HG02840 (cell line): Measurements from ENCODE around the gene IFNGR1.
A peak's percentile ranks its signal among the peaks of the same experiment; 100 is the strongest.
"Not testable (repeated sequence)": the region's sequence is repeated elsewhere in the genome, so short reads cannot be mapped to it uniquely, and the experiment has no call there.

Experiments
- ATAC-seq: cut with Tn5 transposase; IDR thresholded peaks from one replicate; pipeline ENCODE4 v1.9.1; 2021; ENCODE audit warnings: mild to moderate bottlenecking, moderate library complexity, moderate number of reproducible peaks; ENCODE audit not compliant: unreplicated experiment, low FRiP score

IFNGR1 gene

DNA sequence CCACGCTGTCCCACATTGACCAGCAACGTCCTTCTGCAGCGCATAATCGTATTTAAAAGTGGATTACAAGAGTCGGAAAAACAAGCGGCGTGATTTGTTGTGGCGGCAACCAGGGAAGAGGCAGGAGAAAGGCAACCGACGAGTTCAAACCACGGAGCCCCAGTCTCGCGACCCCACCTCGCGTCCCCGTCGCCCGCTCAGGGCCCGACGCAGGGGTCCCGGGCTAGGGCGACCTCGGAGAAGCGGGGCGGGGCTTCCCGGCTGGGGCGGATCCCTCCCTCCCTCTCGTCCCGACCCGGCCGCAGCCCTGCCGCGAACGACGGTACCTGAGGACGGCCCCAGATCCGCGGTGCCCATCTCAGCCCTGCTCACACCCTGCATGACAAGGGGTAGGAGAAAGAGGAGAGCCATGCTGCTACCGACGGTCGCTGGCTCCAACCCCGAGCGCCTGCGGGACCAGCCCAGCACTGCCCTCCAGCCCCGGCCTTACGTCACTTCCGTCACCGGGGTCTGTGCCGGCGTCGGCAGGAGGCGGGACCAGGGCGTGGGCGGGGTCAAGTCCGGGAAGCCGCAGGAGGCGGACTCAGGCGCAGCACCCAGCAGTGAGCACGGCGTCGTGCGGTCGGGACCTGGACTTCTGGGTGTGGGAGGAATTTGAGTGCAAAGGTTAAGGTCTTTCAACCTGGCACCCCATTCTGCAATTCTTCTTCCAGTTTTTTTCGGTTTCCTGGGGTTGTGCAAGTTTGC lies at the start of gene IFNGR1:
Gene IFNGR1, minus strand, starts transcription at position 469 of the 747 bp plus-strand sequence. Its CDS starts 58 bp downstream, at position 411.
- ATAC-seq: peak; percentile 95

DNA sequence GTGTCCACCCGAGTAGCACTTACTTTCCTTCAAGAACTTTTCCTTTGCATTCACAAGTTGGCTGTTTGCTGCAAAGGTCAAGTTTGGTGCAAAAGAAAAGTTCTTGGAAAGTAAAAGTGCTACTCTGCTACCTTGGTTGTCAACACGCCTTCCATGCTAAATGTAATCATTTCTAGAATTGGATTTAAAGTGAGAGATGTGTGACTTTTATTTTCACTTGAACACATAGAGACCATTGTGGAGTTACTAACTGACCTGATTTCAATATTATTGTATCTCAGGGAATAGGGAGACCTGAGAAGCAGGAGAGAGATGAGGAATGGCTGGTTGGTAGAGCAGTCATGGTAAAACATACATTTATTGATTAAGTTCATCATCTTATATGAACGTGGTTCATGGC lies 49.7 kb upstream of the IFNGR1 start:
- ATAC-seq: no peak

DNA sequence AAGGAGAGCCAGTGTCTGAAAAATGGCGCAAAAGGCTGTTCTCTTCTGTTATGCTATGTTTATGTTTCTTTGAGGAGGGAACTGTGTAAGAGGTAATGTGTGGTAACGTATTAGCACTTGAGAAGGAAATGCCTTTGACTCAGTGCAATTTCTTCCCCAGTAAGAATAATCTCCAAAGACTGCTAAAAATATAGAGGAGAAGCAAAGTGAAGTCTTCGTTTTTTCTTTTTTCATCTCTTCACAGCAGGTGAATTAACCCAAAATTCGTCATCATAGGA lies 47.1 kb upstream of the IFNGR1 start:
- ATAC-seq: no peak

DNA sequence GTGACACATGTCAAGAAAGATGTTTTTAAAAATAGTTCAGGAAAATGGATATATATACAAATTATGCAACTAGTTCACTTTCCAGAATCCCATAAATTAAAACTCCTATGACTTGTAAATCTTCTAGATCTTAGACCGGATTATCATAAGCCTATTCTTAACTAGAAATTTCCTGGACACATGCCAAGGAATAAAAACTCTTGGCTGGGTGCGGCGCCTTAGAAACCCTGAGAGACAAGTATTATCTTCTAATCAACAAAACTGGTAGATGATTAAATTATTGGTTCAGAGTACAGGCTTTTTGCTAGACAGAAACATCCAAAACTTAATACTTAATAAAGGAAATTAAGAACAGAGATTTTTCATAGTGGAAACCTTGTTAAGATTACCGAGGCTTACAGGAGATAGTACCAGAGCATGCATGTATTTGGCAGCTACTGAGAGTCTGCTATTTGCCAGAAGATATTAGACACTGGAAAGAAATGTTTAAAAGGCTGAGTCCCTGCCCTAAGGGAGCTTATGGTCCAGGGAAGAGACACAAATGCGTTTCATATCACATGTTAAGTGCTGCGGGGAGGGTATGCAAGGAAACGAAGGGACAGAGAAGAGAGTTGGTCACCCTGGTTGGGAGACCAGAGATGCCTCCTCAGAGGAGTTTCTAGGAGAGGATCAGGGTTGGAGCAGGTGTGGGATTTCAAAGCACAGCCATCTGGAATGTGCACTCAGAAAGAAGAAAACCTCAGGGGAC lies 46.5 kb upstream of the IFNGR1 start:
- no peak for ATAC-seq

DNA sequence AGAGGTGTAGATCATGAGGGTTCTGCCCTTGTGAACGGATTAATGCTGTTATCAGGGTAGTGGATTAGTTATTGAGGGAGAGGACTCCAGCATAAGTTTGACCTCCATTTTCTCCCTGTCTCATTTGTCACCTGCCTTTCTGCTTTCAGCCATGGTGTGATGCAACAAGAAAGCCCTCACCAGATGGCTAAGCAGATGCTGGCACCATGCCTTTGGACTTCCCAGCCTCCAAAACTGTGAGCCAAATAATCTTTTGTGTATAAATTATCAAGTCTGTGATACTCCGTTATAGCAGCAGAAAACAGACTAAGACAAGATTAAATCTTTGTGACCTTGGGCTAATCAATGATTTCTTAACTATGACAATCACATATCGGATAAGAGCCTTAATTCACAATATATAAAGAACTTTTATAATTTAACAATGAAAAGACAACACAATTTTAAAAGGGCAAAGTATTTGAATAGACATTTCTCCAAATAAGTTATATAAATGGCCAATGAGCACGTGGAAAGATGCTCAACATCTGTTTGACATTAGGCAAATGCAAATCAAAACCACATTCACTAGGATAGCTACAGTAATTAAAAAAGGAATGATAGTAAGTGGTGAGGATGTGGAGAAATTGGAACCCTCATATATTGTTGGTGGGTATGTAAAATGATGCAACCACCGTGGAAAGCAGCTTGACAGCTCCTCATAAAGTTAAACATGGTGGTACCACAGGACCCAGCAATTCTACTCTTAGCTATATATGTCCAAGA lies 45.3 kb upstream of the IFNGR1 start:
- no peak for ATAC-seq

DNA sequence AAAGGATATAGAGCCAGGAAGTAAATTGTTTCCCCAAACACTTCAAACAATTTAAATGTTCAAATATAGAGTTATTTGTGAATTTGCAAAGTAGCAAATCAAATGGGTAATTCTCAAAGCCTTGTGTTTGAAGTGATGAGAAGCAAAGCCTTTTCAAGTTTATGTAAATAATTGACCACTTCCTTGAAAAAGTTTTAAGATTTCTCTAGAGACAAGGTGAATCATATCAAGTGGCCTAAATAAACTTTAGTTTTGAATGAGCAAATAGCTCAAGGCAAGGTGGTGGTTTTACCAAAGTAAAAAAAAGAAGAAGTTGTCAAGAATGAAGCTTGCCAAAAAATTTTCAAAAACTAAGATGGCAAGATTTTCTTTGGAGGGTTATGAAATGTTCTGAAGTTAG lies 42.6 kb upstream of the IFNGR1 start:
- ATAC-seq: peak; percentile 70

DNA sequence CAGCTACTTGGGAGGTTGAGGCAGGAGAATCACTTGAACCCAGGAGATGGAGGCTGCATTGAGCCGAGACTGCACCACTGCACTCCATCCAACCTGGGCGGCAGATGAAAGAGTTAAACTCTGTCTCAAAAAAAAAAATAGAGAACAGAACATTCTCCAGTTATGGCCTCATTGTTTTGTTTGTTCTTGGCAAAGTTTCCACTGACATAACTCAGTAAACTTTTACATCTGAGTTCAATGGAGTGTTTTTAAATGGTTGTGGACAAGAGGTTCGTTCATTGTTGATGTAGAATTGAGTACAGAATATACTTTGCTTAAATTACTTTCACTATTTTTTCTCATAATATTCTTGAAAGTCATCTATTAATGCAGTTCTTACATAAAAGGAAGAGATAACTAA lies 42.2 kb upstream of the IFNGR1 start:
- ATAC-seq: peak; percentile 4

DNA sequence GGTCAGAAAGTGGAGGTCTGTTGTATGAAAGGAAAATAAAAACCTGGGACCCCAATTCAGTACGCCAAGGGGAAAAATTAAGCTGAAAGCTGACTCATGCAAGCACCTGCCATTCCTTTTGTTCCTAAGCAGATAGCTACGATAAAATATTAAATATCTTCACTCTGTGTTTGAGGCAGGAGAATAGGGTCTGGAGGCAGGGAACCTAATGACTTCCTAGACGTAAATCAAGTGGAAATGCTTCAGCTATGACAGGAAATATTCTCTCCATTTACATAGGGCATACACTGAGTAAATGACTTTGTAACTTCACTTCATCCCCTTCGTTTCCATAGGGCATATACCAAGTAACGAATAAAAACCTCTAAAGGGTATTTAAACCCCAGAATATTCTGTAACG lies 41.0 kb upstream of the IFNGR1 start:
- no peak for ATAC-seq

DNA sequence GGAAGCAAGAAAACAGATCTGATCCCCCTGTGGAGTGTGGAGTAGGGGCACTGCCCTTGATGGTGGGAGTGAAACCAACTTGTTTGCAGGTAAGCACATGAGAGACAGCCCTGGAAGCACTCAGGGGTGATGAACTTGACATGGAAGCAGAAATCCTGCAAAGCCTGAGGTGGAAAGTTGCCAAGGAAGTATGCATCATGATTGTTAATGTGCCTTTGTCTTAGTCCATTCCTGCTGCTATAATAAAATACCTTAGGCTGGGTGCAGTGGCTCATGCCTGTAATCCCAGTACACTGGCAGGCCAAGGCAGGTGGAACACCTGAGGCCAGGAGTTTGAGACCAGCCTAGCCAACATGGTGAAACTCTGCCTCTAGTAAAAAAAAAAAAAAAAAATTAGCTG lies 40.2 kb upstream of the IFNGR1 start:
- ATAC-seq: no peak

DNA sequence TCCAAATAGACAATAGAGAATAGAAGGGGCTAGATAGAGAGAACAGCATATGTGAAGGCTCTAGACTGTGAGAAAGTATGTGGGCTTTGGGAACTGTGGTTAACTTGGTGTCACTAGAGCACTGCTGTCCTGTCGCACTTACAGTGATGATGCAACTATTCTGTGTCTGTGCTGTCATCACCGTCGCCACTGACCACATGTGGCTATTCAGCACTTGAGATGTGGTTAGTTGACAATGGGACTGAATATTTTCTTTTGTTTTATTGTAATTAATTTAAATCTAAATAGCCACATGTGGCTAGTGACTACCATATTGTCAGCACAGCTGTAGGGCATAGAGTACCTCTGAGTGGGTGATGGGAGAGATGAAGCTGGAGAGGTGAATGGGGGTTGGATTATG lies 39.0 kb upstream of the IFNGR1 start:
- ATAC-seq: no peak

DNA sequence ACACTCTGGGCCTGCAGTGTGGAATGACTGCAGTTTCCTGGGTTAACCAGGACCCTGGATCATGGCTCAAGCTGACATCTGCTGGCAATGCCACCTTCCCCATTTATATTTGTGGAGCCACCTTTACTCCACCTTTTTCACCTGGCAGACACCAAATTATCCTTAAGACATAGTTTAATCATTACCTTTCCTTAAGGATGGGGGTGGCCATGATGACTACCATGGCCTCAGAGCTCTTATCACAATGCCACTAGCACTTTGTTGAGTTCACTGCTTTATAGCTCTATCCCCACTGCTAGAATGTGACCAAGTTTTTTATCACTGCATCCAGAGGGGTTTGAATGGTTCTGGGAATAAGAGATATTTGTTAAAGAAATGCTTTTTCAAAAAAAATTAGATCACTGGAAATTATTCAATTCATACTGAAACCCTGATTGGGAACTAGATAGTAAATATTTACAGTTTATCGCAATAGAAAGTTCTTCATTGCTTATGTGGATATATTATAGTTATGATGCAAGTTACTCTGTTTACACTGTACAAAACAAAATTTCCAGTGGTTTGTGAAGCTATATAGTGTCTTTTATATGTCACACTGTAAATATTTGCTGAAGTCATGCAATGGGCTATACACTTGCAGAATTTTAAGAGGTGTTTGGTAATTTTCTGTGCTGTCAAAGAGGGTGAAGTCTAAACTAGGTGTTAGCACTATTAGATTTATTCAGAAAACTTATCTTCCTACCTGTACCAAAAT lies 37.3 kb upstream of the IFNGR1 start:
- ATAC-seq: no peak

DNA sequence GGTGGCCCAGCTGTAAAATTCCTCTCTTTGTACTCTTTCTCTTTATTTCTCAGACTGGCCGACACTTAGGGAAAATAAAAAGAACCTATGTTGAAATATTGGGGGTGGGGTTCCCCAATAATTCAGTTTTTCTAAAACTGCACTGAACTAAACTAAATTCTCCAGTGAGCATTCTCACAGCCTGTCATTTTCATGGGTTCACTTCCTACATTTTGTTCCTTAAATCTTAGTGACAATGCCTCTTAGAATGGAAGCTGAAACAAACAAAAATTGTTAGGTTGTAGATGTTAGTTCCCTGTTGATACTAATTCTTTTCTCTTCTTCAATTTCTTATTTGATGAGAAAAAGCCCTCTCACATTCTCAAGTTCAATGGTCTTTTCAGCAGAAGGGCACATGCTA lies 35.8 kb upstream of the IFNGR1 start:
- no peak for ATAC-seq

DNA sequence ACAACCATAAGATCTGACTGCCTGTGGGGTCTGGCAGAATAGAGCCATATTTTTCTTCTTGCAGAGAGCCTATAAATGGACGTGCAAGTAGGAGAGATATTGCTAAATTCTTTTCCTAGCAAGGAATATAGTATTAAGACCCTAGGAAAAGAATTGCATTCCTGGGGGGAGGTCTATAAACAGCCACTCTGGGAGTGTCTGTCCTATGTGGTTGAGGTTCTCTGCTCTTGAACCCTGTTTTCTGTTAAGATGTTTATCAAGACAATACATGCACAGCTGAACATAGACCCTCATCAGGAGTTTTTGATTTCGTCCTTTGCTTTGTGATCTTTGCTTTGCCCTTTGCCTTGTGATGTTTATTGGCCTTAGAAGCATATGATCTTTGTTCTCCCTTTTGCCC lies 35.2 kb upstream of the IFNGR1 start:
- not testable (repeated sequence) for ATAC-seq

DNA sequence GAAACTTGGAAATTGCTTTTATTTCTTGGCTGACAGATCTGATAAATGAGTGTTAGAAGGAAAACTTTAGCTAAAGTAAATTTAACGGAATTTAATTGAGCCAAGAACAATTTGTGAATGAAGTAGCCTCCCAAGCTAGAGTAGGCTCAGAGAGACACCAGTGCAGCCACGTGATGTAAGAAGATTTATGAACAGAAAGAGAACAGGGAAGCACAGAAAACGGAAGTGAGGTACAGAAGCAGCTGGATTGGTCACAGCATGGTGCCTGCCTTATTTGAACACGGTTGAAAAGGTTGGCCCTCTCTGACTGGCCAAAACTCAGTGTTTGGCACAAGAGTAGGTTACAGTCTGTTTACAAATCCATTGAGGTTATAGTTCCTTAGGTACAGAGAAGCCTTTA lies 29.5 kb upstream of the IFNGR1 start:
- no peak for ATAC-seq

DNA sequence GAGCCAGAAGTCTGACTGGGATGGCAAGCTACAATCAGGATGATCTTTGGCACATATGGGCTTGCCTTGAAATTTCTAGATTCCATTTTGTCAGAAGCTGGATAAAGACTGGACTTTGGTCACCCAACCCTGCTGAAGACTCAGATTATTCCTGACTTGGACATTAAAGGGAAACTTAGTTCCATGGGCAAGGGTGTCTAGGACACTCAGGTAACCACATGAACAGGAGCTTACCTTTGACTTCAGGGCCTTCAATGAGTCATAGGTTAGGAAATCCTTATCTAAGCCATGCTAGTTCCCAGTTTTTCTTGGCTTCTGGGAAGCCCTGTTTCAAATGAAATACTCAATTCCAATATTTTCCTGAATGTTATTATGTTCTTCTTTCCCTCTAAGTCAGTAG lies 28.5 kb upstream of the IFNGR1 start:
- no peak for ATAC-seq

DNA sequence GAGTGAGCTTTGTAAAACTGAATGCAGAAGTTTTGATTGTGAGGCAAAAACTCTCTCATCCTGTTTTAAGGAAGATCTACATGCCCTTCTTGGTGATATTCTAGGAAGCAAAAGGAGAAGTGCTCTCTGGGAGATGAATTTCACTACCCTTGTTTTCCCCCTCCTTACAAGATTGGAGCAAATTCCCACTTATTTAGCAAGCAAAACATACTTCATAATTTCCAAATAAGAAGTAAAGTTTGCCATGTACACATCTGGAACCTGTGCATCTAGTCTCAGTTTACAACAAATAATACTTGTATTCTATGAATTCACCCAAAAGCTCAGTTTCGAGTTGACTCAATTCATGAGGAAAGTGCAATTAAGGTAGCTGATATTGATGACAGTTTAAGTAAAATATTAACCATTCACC lies 27.6 kb upstream of the IFNGR1 start:
- no peak for ATAC-seq

DNA sequence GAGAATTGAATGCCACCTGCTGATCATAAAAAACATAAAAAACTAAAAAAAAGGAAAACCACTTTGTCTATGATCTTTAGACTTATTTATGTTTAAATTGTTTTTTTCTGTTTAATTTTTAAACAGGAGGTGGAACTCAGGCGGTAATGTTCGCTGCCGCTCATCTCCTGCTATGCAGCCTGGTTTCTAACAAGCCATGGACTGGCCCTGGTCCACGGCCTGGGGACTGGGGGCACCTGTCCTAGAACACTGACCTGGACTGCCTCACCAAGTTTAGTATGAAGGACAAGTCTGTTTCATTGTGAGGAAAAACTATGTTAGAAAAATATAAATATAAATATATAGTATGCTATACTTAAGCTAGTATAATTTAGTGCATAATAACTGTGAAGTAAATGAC lies 27.0 kb upstream of the IFNGR1 start:
- no peak for ATAC-seq

DNA sequence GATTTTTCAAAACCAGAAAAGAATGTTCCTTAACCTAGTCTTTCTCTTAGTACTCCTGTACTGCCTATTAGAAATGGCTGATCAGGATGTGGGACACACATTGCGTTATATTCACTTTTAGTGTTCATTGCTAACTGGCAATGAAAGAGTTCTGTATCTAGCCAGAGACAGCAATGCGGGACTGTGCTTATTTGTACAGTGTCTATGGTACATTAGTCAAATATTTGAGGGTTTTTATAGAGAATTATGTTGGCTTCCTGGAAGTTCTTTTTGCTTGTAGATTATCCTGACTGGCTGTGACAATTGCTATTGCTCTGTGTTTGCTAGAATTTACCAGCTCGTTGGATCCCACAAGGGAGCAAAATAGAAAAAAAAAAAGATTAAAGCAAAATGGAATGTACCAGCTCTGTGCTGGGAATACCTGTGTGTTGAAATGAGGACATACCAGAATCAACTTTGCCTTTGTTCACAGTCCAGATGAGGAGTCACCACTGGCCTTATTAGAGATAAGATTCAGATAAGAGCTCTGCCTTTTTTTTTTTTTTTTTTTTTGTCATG lies 22.4 kb upstream of the IFNGR1 start:
- ATAC-seq: no peak

DNA sequence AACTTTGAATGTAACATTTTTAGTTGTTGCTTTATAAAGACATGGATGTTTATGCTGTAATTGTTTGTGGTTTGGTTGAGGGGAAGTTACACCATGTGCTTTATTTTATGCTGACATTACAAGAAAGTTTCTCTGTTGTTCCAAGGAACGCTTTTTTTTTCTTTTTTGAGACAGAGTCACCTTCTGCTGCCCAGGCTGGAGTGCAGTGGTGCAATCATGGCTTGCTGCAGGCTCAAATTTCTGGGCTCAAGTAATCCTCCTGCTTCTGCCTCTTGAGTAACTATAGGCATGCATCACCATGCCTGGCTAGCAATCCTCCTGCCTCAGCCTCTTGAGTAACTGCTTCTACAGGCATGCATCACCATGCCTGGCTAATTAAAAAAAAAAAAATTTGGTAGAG lies 21.0 kb upstream of the IFNGR1 start:
- no peak for ATAC-seq

DNA sequence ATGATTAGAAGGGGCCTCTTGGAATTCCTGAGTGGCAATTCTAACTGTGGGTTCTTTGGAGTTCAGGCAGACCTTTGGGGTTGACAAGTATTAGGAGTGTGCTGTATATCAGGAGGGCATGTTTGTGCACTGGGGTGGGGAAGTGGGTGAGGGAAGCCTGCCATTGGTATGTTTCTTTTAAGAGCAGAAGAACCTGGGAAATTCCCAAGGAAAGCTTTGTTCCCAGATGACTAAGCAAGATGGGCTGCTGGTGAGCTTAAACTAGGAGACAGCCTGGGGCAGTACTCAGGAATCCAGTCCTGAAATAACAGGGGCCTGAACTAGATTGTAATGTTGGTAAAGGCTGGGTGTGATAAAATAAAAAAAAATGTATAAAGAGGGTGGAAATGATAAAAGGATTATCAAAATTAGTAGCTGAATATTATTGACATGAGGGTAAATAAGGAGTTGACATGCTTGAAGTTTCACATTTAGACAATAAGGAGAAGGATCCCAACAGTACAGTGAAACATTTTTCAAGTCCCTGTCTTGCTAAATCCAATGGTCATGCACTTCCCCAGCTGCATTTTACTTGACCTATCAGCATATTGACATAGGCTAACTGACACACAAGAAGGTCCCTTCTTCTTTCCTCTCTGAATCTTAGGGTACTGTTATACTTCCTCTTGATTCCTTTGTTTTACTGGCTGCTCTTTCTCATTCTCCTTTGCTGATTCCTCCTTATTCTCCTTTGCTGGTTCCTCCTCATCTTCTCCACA lies 18.4 kb upstream of the IFNGR1 start:
- ATAC-seq: no peak
